Measurements from ENCODE around the gene RAI14. TPM values are rescaled to one million over a fixed set of nuclear protein-coding genes. Genes with fewer than 3 reads are reported as not detected.
A peak's percentile ranks its signal among the peaks of the same experiment; 100 is the strongest.

RAI14 gene
- total and polyA plus RNA-seq, 2 donors (not counting 1 experiment from before 2014, with no cell fraction given): 98.7 to 125 TPM

GRCh38 chr5:34657988-34658387 is 1.9 kb downstream of the RAI14 start:
- no peaks in the 10 kb centered on the region for H4K20me1 ChIP-seq (ENCODE audit: control insufficient read depth, extremely low read depth, insufficient read depth, low read length)
- H3K4me3 ChIP-seq (replicated peaks in 1 of 4; ENCODE audit: control extremely low read depth in 1 of 4, insufficient read depth in 1 of 4, low read depth in 3 of 4, low read length in 4 of 4): peak overlapping the region; percentile 77 to 94 (median 78)
- H3K36me3 ChIP-seq (ENCODE audit: control insufficient read depth, insufficient read depth, low read length): peaks cover 6% of the 10 kb centered on the region
- H3K79me2 ChIP-seq (ENCODE audit: control insufficient read depth, insufficient read depth, low read length): peaks cover 62% of the 10 kb centered on the region
- no peaks in the 10 kb centered on the region for H3K27me3 ChIP-seq (ENCODE audit: control insufficient read depth, insufficient read depth, low read length)
- DNase-seq (ENCODE audit: low read depth in 2 of 2): peak in 1 of 2 donors; percentile 61
- H3K4me1 ChIP-seq (ENCODE audit: control insufficient read depth, extremely low read depth, insufficient read depth, low read length): peaks cover 20% of the 10 kb centered on the region
- no peaks in the 10 kb centered on the region for H3K9me3 ChIP-seq (ENCODE audit: control insufficient read depth, insufficient read depth, low read depth, low read length)
- peak overlapping the region; percentile 92 for H3K9ac ChIP-seq (ENCODE audit: insufficient read depth, low read length)
- peak overlapping the region; percentile 85 for H3K27ac ChIP-seq (ENCODE audit: insufficient read depth, low read length)
- H2AFZ ChIP-seq (ENCODE audit: low read length): no peak overlapping the region
- peak overlapping the region; percentile 76 for H3K4me2 ChIP-seq (ENCODE audit: extremely low read depth, insufficient read depth, low read length)
- TF ChIP-seq CTCF (conservative IDR thresholded peaks at IDR 0.05 in 1 of 2, IDR thresholded peaks at IDR 0.05 in 1 of 2; ENCODE audit: low read depth in 1 of 2, low read length in 2 of 2): peak; percentile 23 to 31
- no peak for TF ChIP-seq EZH2 (IDR thresholded peaks at IDR 0.05; ENCODE audit: low read length, missing control alignments)

- H3K4me2 ChIP-seq (ENCODE audit: extremely low read depth, insufficient read depth, low read length): peak overlapping the region; percentile 79
- H3K27ac ChIP-seq (ENCODE audit: insufficient read depth, low read length): peak overlapping the region; percentile 65
- H3K27me3 ChIP-seq (ENCODE audit: control insufficient read depth, insufficient read depth, low read length): no peaks in the 10 kb centered on the region
- H3K36me3 ChIP-seq (ENCODE audit: control insufficient read depth, insufficient read depth, low read length): peaks cover 6% of the 10 kb centered on the region
- no peak overlapping the region for H3K9ac ChIP-seq (ENCODE audit: insufficient read depth, low read length)
- H3K4me3 ChIP-seq (replicated peaks in 1 of 4; ENCODE audit: control extremely low read depth in 1 of 4, insufficient read depth in 1 of 4, low read depth in 3 of 4, low read length in 4 of 4): peak overlapping the region in 2 of 4 experiments; percentile 8 to 77
- no peaks in the 10 kb centered on the region for H3K9me3 ChIP-seq (ENCODE audit: control insufficient read depth, insufficient read depth, low read depth, low read length)
- H3K4me1 ChIP-seq (ENCODE audit: control insufficient read depth, extremely low read depth, insufficient read depth, low read length): peaks cover 18% of the 10 kb centered on the region
- peaks cover 74% of the 10 kb centered on the region for H3K79me2 ChIP-seq (ENCODE audit: control insufficient read depth, insufficient read depth, low read length)
- H4K20me1 ChIP-seq (ENCODE audit: control insufficient read depth, extremely low read depth, insufficient read depth, low read length): no peaks in the 10 kb centered on the region
- no peak for DNase-seq (ENCODE audit: low read depth in 2 of 2)
- TF ChIP-seq CTCF (conservative IDR thresholded peaks at IDR 0.05 in 1 of 2, IDR thresholded peaks at IDR 0.05 in 1 of 2; ENCODE audit: low read depth in 1 of 2, low read length in 2 of 2) (no peak), EZH2 (IDR thresholded peaks at IDR 0.05; ENCODE audit: low read length, missing control alignments) (no peak)
- H2AFZ ChIP-seq (ENCODE audit: low read length): no peak overlapping the region
Measured at GRCh38 chr5:34659168-34659567, 3.0 kb downstream of the RAI14 start.

- no peak overlapping the region for H3K9ac ChIP-seq (ENCODE audit: insufficient read depth, low read length)
Measured at GRCh38 chr5:34660444-34660843, 4.3 kb downstream of the RAI14 start.

More at GRCh38 chr5:34660444-34660843, 4.3 kb downstream of the RAI14 start:
- peak; percentile 90 to 99 for DNase-seq (ENCODE audit: low read depth in 2 of 2)
- peaks cover 84% of the 10 kb centered on the region for H3K79me2 ChIP-seq (ENCODE audit: control insufficient read depth, insufficient read depth, low read length)
- H3K4me2 ChIP-seq (ENCODE audit: extremely low read depth, insufficient read depth, low read length): peak overlapping the region; percentile 19
- H2AFZ ChIP-seq (ENCODE audit: low read length): no peak overlapping the region
- H4K20me1 ChIP-seq (ENCODE audit: control insufficient read depth, extremely low read depth, insufficient read depth, low read length): no peaks in the 10 kb centered on the region
- no peak overlapping the region for H3K4me3 ChIP-seq (replicated peaks in 1 of 4; ENCODE audit: control extremely low read depth in 1 of 4, insufficient read depth in 1 of 4, low read depth in 3 of 4, low read length in 4 of 4)
- TF ChIP-seq CTCF (conservative IDR thresholded peaks at IDR 0.05 in 1 of 2, IDR thresholded peaks at IDR 0.05 in 1 of 2; ENCODE audit: low read depth in 1 of 2, low read length in 2 of 2) (no peak), EZH2 (IDR thresholded peaks at IDR 0.05; ENCODE audit: low read length, missing control alignments) (no peak)
- no peaks in the 10 kb centered on the region for H3K9me3 ChIP-seq (ENCODE audit: control insufficient read depth, insufficient read depth, low read depth, low read length)
- no peaks in the 10 kb centered on the region for H3K27me3 ChIP-seq (ENCODE audit: control insufficient read depth, insufficient read depth, low read length)
- peaks cover 13% of the 10 kb centered on the region for H3K4me1 ChIP-seq (ENCODE audit: control insufficient read depth, extremely low read depth, insufficient read depth, low read length)
- peaks cover 6% of the 10 kb centered on the region for H3K36me3 ChIP-seq (ENCODE audit: control insufficient read depth, insufficient read depth, low read length)
- peak overlapping the region; percentile 65 for H3K27ac ChIP-seq (ENCODE audit: insufficient read depth, low read length)
